A549 treated with Hydrocortisone at 1 μM for 4 hours (cell line): ENCODE measurements around the gene ADAM10. TPM values are rescaled to one million over a fixed set of nuclear protein-coding genes. Genes with fewer than 3 reads are reported as not detected.

Source experiments
- total RNA-seq: library from RNA; stranded (reverse); fragments of 200-300 nt; extraction: Qiagen RNA extraction; gene quantifications from 5 replicates; pipeline ENCODE4 v1.2.3, GENCODE V29; 2022

The ADAM10 gene
- total RNA-seq, result 80.4 to 148 TPM (median 116 TPM) in 5 replicates

GRCh38 chr15:58749532-58750337 is at the start of gene ADAM10:
TSS of gene ADAM10 (minus strand) at chr15:58749707. CDS start at chr15:58749534, 173 bp downstream.

GRCh38 chr15:58770857-58771620 is 21.5 kb upstream of the ADAM10 start, which contains the start of gene MINDY2:
TSS of gene MINDY2 (plus strand) at chr15:58771302. CDS start at chr15:58771396, 94 bp downstream.

Other genes with a start within 250 kb of the ADAM10 start
- gene MINDY2, start 21.6 kb upstream of the ADAM10 start, total RNA-seq, result 3.2 to 5.9 TPM (median 4.8 TPM) in 5 replicates
- gene SLTM, start 184.0 kb upstream of the ADAM10 start, total RNA-seq, result 63.9 to 89.2 TPM (median 68.4 TPM) in 5 replicates
- gene RNF111, start 238.0 kb upstream of the ADAM10 start, total RNA-seq, result 18.0 to 24.8 TPM (median 21.4 TPM) in 5 replicates